ENCODE data around the gene RHO.
"Not testable (repeated sequence)": the region's sequence is repeated elsewhere in the genome, so short reads cannot be mapped to it uniquely, and the experiment has no call there.

RHO gene

GRCh38 chr3:129539206-129539605, 10.8 kb downstream of the RHO start:
- Histone ChIP-seq H3K9ac (ENCODE audit: low read depth in 1 of 2, low read length in 2 of 2) (no peak overlapping the region), H3K4me3 (ENCODE audit: low read length in 2 of 2) (no peak overlapping the region), H3K27ac (ENCODE audit: low read depth in 2 of 2, low read length in 2 of 2) (no peak overlapping the region), H3K27me3 (ENCODE audit: control insufficient read depth in 2 of 2, insufficient read depth in 2 of 2, low read length in 2 of 2) (no peaks in the 10 kb centered on the region), H3K9me3 (ENCODE audit: control insufficient read depth in 2 of 2, low read length in 2 of 2) (no peaks in the 10 kb centered on the region), H3K4me1 (ENCODE audit: control insufficient read depth in 2 of 2, insufficient read depth in 2 of 2, low read length in 2 of 2) (no peaks in the 10 kb centered on the region), H3K36me3 (ENCODE audit: control insufficient read depth in 2 of 2, insufficient read depth in 2 of 2, low read length in 2 of 2) (no peaks in the 10 kb centered on the region)

- no peaks in the 10 kb centered on the region for H3K4me1 ChIP-seq (ENCODE audit: control insufficient read depth in 2 of 2, insufficient read depth in 2 of 2, low read length in 2 of 2)
- H3K4me3 ChIP-seq (ENCODE audit: low read length in 2 of 2) = no peak overlapping the region
- H3K9ac ChIP-seq (ENCODE audit: low read depth in 1 of 2, low read length in 2 of 2) = no peak overlapping the region
- H3K27ac ChIP-seq (ENCODE audit: low read depth in 2 of 2, low read length in 2 of 2) = no peak overlapping the region
- H3K36me3 ChIP-seq (ENCODE audit: control insufficient read depth in 2 of 2, insufficient read depth in 2 of 2, low read length in 2 of 2) = no peaks in the 10 kb centered on the region
- no peaks in the 10 kb centered on the region for H3K27me3 ChIP-seq (ENCODE audit: control insufficient read depth in 2 of 2, insufficient read depth in 2 of 2, low read length in 2 of 2)
- no peaks in the 10 kb centered on the region for H3K9me3 ChIP-seq (ENCODE audit: control insufficient read depth in 2 of 2, low read length in 2 of 2)
These were observed 12.5 kb downstream of the RHO start for GRCh38 chr3:129540776-129541516.

GRCh38 chr3:129542747-129543146, 14.3 kb downstream of the RHO start:
- Histone ChIP-seq H3K27ac (ENCODE audit: low read depth in 2 of 2, low read length in 2 of 2) (no peak overlapping the region), H3K9ac (ENCODE audit: low read depth in 1 of 2, low read length in 2 of 2) (no peak overlapping the region), H3K27me3 (ENCODE audit: control insufficient read depth in 2 of 2, insufficient read depth in 2 of 2, low read length in 2 of 2) (no peaks in the 10 kb centered on the region), H3K9me3 (ENCODE audit: control insufficient read depth in 2 of 2, low read length in 2 of 2) (no peaks in the 10 kb centered on the region), H3K36me3 (ENCODE audit: control insufficient read depth in 2 of 2, insufficient read depth in 2 of 2, low read length in 2 of 2) (no peaks in the 10 kb centered on the region), H3K4me1 (ENCODE audit: control insufficient read depth in 2 of 2, insufficient read depth in 2 of 2, low read length in 2 of 2) (no peaks in the 10 kb centered on the region), H3K4me3 (ENCODE audit: low read length in 2 of 2) (no peak overlapping the region)

- no peaks in the 10 kb centered on the region for H3K27me3 ChIP-seq (ENCODE audit: control insufficient read depth in 2 of 2, insufficient read depth in 2 of 2, low read length in 2 of 2)
- H3K9ac ChIP-seq (ENCODE audit: low read depth in 1 of 2, low read length in 2 of 2) = no peak within 1 kb of the TSS
- H3K4me1 ChIP-seq (ENCODE audit: control insufficient read depth in 2 of 2, insufficient read depth in 2 of 2, low read length in 2 of 2) = no peaks in the 10 kb centered on the region
- no peak within 1 kb of the TSS for H3K4me3 ChIP-seq (ENCODE audit: low read length in 2 of 2)
- no peaks in the 10 kb centered on the region for H3K9me3 ChIP-seq (ENCODE audit: control insufficient read depth in 2 of 2, low read length in 2 of 2)
- no peaks in the 10 kb centered on the region for H3K36me3 ChIP-seq (ENCODE audit: control insufficient read depth in 2 of 2, insufficient read depth in 2 of 2, low read length in 2 of 2)
- H3K27ac ChIP-seq (ENCODE audit: low read depth in 2 of 2, low read length in 2 of 2) = no peak within 1 kb of the TSS
These were observed 14.8 kb downstream of the RHO start, which contains the start of gene H1-8 for GRCh38 chr3:129543156-129543790. TSS of gene H1-8 (plus strand) at chr3:129543175. CDS start at chr3:129543219, 44 bp downstream.

- Histone ChIP-seq H3K9ac (ENCODE audit: low read depth in 1 of 2, low read length in 2 of 2) (no peak overlapping the region), H3K9me3 (ENCODE audit: control insufficient read depth in 2 of 2, low read length in 2 of 2) (no peaks in the 10 kb centered on the region), H3K27ac (ENCODE audit: low read depth in 2 of 2, low read length in 2 of 2) (no peak overlapping the region), H3K4me3 (ENCODE audit: low read length in 2 of 2) (no peak overlapping the region), H3K4me1 (ENCODE audit: control insufficient read depth in 2 of 2, insufficient read depth in 2 of 2, low read length in 2 of 2) (no peaks in the 10 kb centered on the region), H3K27me3 (ENCODE audit: control insufficient read depth in 2 of 2, insufficient read depth in 2 of 2, low read length in 2 of 2) (no peaks in the 10 kb centered on the region), H3K36me3 (ENCODE audit: control insufficient read depth in 2 of 2, insufficient read depth in 2 of 2, low read length in 2 of 2) (no peaks in the 10 kb centered on the region)
These were observed 15.6 kb downstream of the RHO start for GRCh38 chr3:129543999-129544398.

DNA sequence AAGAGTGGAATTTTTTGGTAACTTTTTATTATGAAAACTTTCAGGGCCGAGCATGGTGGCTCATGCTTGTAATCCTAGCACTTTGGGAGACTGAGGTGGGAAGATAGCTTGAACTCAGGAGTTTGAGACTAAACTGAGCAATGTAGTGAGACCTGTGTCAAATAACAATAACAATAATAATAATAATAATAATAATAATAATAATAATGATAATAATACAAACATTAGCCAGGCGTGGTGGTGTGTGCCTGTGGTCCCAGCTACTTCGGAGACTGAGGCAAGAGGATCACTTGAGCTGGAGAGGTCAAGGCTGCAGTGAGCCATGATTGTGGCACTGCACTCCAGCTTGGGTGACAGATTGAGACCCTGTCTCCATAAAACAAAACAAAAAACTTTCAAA, 17.5 kb downstream of the RHO start:
- H3K27ac ChIP-seq (ENCODE audit: low read depth in 2 of 2, low read length in 2 of 2); H3K36me3 ChIP-seq (ENCODE audit: control insufficient read depth in 2 of 2, insufficient read depth in 2 of 2, low read length in 2 of 2): not testable (repeated sequence)

GRCh38 chr3:129547241-129547640, 18.8 kb downstream of the RHO start:
- H3K36me3 ChIP-seq (ENCODE audit: control insufficient read depth in 2 of 2, insufficient read depth in 2 of 2, low read length in 2 of 2) = no peaks in the 10 kb centered on the region
- H3K4me1 ChIP-seq (ENCODE audit: control insufficient read depth in 2 of 2, insufficient read depth in 2 of 2, low read length in 2 of 2) = no peaks in the 10 kb centered on the region
- H3K9ac ChIP-seq (ENCODE audit: low read depth in 1 of 2, low read length in 2 of 2) = no peak overlapping the region
- H3K27me3 ChIP-seq (ENCODE audit: control insufficient read depth in 2 of 2, insufficient read depth in 2 of 2, low read length in 2 of 2) = no peaks in the 10 kb centered on the region
- H3K4me3 ChIP-seq (ENCODE audit: low read length in 2 of 2) = no peak overlapping the region
- H3K27ac ChIP-seq (ENCODE audit: low read depth in 2 of 2, low read length in 2 of 2) = no peak overlapping the region
- H3K9me3 ChIP-seq (ENCODE audit: control insufficient read depth in 2 of 2, low read length in 2 of 2) = no peaks in the 10 kb centered on the region

More for the DNA sequence above, 17.5 kb downstream of the RHO start:
- H3K9me3 ChIP-seq (ENCODE audit: control insufficient read depth in 2 of 2, low read length in 2 of 2); H3K27me3 ChIP-seq (ENCODE audit: control insufficient read depth in 2 of 2, insufficient read depth in 2 of 2, low read length in 2 of 2); H3K9ac ChIP-seq (ENCODE audit: low read depth in 1 of 2, low read length in 2 of 2); H3K4me3 ChIP-seq (ENCODE audit: low read length in 2 of 2); H3K4me1 ChIP-seq (ENCODE audit: control insufficient read depth in 2 of 2, insufficient read depth in 2 of 2, low read length in 2 of 2): not testable (repeated sequence)

GRCh38 chr3:129548104-129548965, 19.9 kb downstream of the RHO start:
- no peak overlapping the region for H3K9ac ChIP-seq (ENCODE audit: low read depth in 1 of 2, low read length in 2 of 2)
- no peak overlapping the region for H3K27ac ChIP-seq (ENCODE audit: low read depth in 2 of 2, low read length in 2 of 2)
- no peak overlapping the region for H3K4me3 ChIP-seq (ENCODE audit: low read length in 2 of 2)
- H3K4me1 ChIP-seq (ENCODE audit: control insufficient read depth in 2 of 2, insufficient read depth in 2 of 2, low read length in 2 of 2) = no peaks in the 10 kb centered on the region
- no peaks in the 10 kb centered on the region for H3K9me3 ChIP-seq (ENCODE audit: control insufficient read depth in 2 of 2, low read length in 2 of 2)
- H3K27me3 ChIP-seq (ENCODE audit: control insufficient read depth in 2 of 2, insufficient read depth in 2 of 2, low read length in 2 of 2) = no peaks in the 10 kb centered on the region
- H3K36me3 ChIP-seq (ENCODE audit: control insufficient read depth in 2 of 2, insufficient read depth in 2 of 2, low read length in 2 of 2) = no peaks in the 10 kb centered on the region

- Histone ChIP-seq H3K9me3 (ENCODE audit: control insufficient read depth in 2 of 2, low read length in 2 of 2) (no peaks in the 10 kb centered on the region), H3K4me1 (ENCODE audit: control insufficient read depth in 2 of 2, insufficient read depth in 2 of 2, low read length in 2 of 2) (peaks cover 0 to 5% of the 10 kb centered on the region in 2 donors), H3K27me3 (ENCODE audit: control insufficient read depth in 2 of 2, insufficient read depth in 2 of 2, low read length in 2 of 2) (no peaks in the 10 kb centered on the region), H3K36me3 (ENCODE audit: control insufficient read depth in 2 of 2, insufficient read depth in 2 of 2, low read length in 2 of 2) (no peaks in the 10 kb centered on the region), H3K4me3 (ENCODE audit: low read length in 2 of 2) (no peak overlapping the region), H3K27ac (ENCODE audit: low read depth in 2 of 2, low read length in 2 of 2) (no peak overlapping the region), H3K9ac (ENCODE audit: low read depth in 1 of 2, low read length in 2 of 2) (no peak overlapping the region)
These were observed 20.8 kb downstream of the RHO start for GRCh38 chr3:129549006-129549800.
